ENCODE data around the gene ADPRM. TPM values are rescaled to one million over a fixed set of nuclear protein-coding genes. Genes with fewer than 3 reads are reported as not detected.

Gene ADPRM, protein sequence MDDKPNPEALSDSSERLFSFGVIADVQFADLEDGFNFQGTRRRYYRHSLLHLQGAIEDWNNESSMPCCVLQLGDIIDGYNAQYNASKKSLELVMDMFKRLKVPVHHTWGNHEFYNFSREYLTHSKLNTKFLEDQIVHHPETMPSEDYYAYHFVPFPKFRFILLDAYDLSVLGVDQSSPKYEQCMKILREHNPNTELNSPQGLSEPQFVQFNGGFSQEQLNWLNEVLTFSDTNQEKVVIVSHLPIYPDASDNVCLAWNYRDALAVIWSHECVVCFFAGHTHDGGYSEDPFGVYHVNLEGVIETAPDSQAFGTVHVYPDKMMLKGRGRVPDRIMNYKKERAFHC
- total RNA-seq (26.0 TPM), polyA plus RNA-seq (26.2 TPM)
- long read RNA-seq, donor 1: 0 reads
- long read RNA-seq, donor 2: 0 reads
- long read RNA-seq, donor 3, transcript ADPRM-202 (4 exons, 1,277 nt): major isoform, 7 of 23 reads
- long read RNA-seq, donor 3, transcript ADPRM-201 (4 exons, 1,209 nt): minor isoform, 6 of 23 reads
- long read RNA-seq, donor 3, partial matches to known transcripts: 6 of 23 reads
- long read RNA-seq, donor 3, other reads (novel, unspliced or antisense): 0 of 23 reads
- long read RNA-seq, donor 4, transcript ADPRM-201 (4 exons, 1,209 nt): major isoform, 5 of 9 reads
- long read RNA-seq, donor 4, partial matches to known transcripts: 0 of 9 reads
- long read RNA-seq, donor 4, other reads (novel, unspliced or antisense): 0 of 9 reads
- long read RNA-seq, donor 5, transcript ADPRM-202 (4 exons, 1,277 nt): major isoform, 6 of 12 reads
- long read RNA-seq, donor 5, transcript ADPRM-201 (4 exons, 1,209 nt): major isoform, 6 of 12 reads
- long read RNA-seq, donor 5, partial matches to known transcripts: 0 of 12 reads
- long read RNA-seq, donor 5, other reads (novel, unspliced or antisense): 0 of 12 reads
- long read RNA-seq, donor 6, partial matches to known transcripts: 0 of 6 reads
- long read RNA-seq, donor 6, other reads (novel, unspliced or antisense): 0 of 6 reads
- long read RNA-seq, donor 7, partial matches to known transcripts: 16 of 23 reads
- long read RNA-seq, donor 7, other reads (novel, unspliced or antisense): 0 of 23 reads
- long read RNA-seq, donor 8, partial matches to known transcripts: 0 of 1 reads
- long read RNA-seq, donor 8, other reads (novel, unspliced or antisense): 0 of 1 reads
- long read RNA-seq, donor 9, partial matches to known transcripts: 0 of 7 reads
- long read RNA-seq, donor 9, other reads (novel, unspliced or antisense): 0 of 7 reads
- long read RNA-seq, donor 10, partial matches to known transcripts: 0 of 5 reads
- long read RNA-seq, donor 10, other reads (novel, unspliced or antisense): 0 of 5 reads

DNA sequence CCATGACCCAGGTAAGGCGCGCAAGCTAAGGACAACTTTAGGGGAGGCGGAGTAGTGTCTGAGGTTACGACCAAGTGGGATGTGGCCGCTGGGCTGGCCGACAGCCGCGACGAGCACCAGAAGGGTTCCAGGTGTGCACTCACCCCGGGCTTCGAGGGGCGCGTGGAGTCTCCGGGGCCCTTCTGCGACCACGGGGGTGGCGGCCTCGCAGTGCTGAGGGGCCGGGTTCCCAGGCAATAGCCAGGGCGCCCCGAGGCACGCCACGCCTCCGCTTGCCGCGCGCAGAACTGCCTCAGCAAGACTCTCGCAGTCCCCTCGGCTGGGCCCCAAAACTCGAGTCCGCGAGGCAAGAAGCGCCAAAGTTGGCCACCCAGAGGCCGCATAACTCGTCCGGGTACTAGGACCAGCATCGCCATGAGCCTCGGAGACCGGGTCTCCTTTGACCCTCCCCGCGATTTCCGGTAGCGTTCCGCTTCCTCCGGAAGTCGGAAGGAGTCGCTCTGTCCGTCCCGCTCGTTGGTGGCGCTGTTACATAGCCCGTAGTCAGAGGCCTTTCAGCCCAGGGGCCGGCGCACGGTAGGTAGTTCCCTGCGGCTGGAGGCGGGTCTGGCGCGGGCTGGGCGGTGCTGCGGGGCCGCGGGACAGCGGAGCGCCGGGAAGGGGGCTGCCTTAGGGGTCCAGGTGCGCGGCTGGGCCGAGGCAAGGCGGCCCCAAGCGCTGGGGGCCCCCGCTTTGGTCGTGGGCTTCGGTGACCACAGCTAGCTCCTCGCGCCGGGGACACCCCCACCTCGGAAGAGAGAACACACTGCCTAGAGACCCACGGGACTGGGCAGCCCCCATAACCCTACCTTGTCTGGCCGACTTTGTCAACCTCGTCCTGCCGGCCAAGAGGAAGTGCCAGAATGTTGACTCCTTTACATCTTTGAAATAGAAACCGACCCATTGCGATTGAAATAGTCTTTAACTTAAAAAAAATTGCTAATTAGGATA, at the start of gene ADPRM, which contains the start of gene SCO1:
TSS of gene ADPRM (plus strand) at position 503 of the 990 bp plus-strand sequence. CDS start 7,333 bp downstream, outside the sequence.
TSS of gene SCO1 (minus strand) at position 442 of the 990 bp plus-strand sequence. CDS start at position 416, 26 bp downstream.
- peaks cover 8 to 18% of the 10 kb centered on the region in 2 donors for H3K4me1 ChIP-seq (ENCODE audit: control insufficient read depth in 2 of 2, insufficient read depth in 2 of 2, low read length in 2 of 2)
- peak; percentile 79 to 95 (median 86) for DNase-seq (ENCODE audit: low read depth in 6 of 9, low spot score in 9 of 9)
- peak within 1 kb of the TSS; percentile 88 to 96 for H3K4me3 ChIP-seq (ENCODE audit: low read length in 2 of 2)
- under 1% methylated on average over 84 of the region's 84 CpGs for WGBS
- no peaks in the 10 kb centered on the region for H3K27me3 ChIP-seq (ENCODE audit: control insufficient read depth in 2 of 2, insufficient read depth in 1 of 2, low read length in 1 of 2)
- peak within 1 kb of the TSS; percentile 82 to 94 for H3K27ac ChIP-seq (ENCODE audit: low read depth in 1 of 2, low read length in 1 of 2)
- H3K36me3 ChIP-seq (ENCODE audit: control insufficient read depth in 2 of 2, insufficient read depth in 2 of 2, low read length in 1 of 2): peaks cover 16 to 24% of the 10 kb centered on the region in 2 donors
- no peaks in the 10 kb centered on the region for H3K9me3 ChIP-seq (ENCODE audit: control insufficient read depth in 2 of 2, insufficient read depth in 1 of 2, low read length in 1 of 2)

DNA sequence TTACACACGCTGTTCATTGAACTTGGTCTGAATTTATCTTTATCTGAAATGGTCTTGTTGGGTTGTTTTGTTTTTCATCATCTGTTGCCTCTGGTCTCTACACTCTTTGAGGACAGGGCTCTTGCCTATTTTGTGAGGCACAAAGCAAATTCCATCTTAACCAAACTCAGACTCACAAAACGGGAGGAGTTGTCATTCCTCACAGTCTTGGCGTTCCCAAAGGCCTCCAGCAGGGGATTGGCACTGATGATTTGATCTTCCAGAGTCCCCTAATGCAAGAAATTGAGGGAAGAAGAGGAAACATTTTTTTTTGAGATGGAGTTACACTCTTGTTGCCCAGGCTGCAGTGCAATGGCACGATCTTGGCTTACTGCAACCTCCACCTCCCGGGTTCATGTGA, 49.0 kb upstream of the ADPRM start:
- Histone ChIP-seq H3K36me3 (ENCODE audit: control insufficient read depth in 2 of 2, insufficient read depth in 2 of 2, low read length in 1 of 2) (peaks cover 0 to 3% of the 10 kb centered on the region in 2 donors), H3K4me3 (ENCODE audit: low read length in 2 of 2) (no peak overlapping the region), H3K27me3 (ENCODE audit: control insufficient read depth in 2 of 2, insufficient read depth in 1 of 2, low read length in 1 of 2) (no peaks in the 10 kb centered on the region), H3K9me3 (ENCODE audit: control insufficient read depth in 2 of 2, insufficient read depth in 1 of 2, low read length in 1 of 2) (no peaks in the 10 kb centered on the region), H3K27ac (ENCODE audit: low read depth in 1 of 2, low read length in 1 of 2) (no peak overlapping the region), H3K4me1 (ENCODE audit: control insufficient read depth in 2 of 2, insufficient read depth in 2 of 2, low read length in 2 of 2) (no peaks in the 10 kb centered on the region)
- DNase-seq (ENCODE audit: low read depth in 6 of 9, low spot score in 9 of 9): no peak
- WGBS: 98% methylated on average over 5 of the region's 5 CpGs

DNA sequence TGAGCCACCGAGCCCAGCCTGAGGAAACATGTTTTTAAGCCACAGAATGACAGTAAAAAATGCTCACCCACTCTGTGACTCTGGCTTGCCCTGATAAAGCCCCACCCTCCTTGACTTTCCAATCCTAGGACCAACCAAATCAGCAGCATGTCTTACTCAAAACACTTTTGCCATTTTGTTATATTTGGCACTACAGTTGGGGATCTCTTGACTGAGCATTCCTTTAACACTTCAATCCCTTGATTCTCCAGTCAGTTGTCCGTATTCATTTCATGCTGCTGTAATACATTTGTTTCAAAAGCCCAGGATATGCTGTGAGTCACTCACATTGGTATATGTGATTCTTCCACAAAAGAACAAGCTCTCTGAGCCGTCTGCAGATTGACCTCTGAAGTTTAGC, 48.4 kb upstream of the ADPRM start:
- WGBS: 98% methylated on average over 3 of the region's 3 CpGs
- no peak for DNase-seq (ENCODE audit: low read depth in 6 of 9, low spot score in 9 of 9)
- Histone ChIP-seq H3K9me3 (ENCODE audit: control insufficient read depth in 2 of 2, insufficient read depth in 1 of 2, low read length in 1 of 2) (no peaks in the 10 kb centered on the region), H3K4me3 (ENCODE audit: low read length in 2 of 2) (no peak overlapping the region), H3K27ac (ENCODE audit: low read depth in 1 of 2, low read length in 1 of 2) (no peak overlapping the region), H3K4me1 (ENCODE audit: control insufficient read depth in 2 of 2, insufficient read depth in 2 of 2, low read length in 2 of 2) (no peaks in the 10 kb centered on the region), H3K27me3 (ENCODE audit: control insufficient read depth in 2 of 2, insufficient read depth in 1 of 2, low read length in 1 of 2) (no peaks in the 10 kb centered on the region), H3K36me3 (ENCODE audit: control insufficient read depth in 2 of 2, insufficient read depth in 2 of 2, low read length in 1 of 2) (peaks cover 0 to 3% of the 10 kb centered on the region in 2 donors)

GRCh38 chr17:10649602-10650001, 47.8 kb upstream of the ADPRM start:
- Histone ChIP-seq H3K27ac (ENCODE audit: low read depth in 1 of 2, low read length in 1 of 2) (no peak overlapping the region), H3K36me3 (ENCODE audit: control insufficient read depth in 2 of 2, insufficient read depth in 2 of 2, low read length in 1 of 2) (peaks cover 0 to 3% of the 10 kb centered on the region in 2 donors), H3K9me3 (ENCODE audit: control insufficient read depth in 2 of 2, insufficient read depth in 1 of 2, low read length in 1 of 2) (no peaks in the 10 kb centered on the region), H3K4me3 (ENCODE audit: low read length in 2 of 2) (no peak overlapping the region), H3K4me1 (ENCODE audit: control insufficient read depth in 2 of 2, insufficient read depth in 2 of 2, low read length in 2 of 2) (no peaks in the 10 kb centered on the region), H3K27me3 (ENCODE audit: control insufficient read depth in 2 of 2, insufficient read depth in 1 of 2, low read length in 1 of 2) (no peaks in the 10 kb centered on the region)
- WGBS: 97% methylated on average over 5 of the region's 5 CpGs
- DNase-seq (ENCODE audit: low read depth in 6 of 9, low spot score in 9 of 9): no peak

DNA sequence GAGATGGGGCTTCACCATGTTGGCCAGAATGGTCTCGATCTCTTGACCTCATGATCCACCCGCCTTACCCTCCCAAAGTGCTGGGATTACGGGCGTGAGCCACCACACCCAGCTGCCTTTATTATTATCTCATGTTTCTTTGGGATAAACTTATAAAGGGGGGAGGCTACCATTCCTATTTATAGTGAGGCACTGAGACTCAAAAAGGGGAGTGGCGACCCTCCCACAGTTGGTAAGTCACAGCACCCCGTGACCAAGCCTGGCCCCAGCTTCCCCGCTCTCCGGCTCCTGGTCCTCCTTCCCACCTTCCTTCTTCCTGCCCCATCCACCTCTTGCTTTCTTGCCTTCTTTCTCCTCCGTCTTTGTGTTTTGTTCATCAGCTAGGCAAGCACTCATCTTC, 45.5 kb upstream of the ADPRM start:
- WGBS: 84% methylated on average over 9 of the region's 9 CpGs
- no peaks in the 10 kb centered on the region for H3K9me3 ChIP-seq (ENCODE audit: control insufficient read depth in 2 of 2, insufficient read depth in 1 of 2, low read length in 1 of 2)

DNA sequence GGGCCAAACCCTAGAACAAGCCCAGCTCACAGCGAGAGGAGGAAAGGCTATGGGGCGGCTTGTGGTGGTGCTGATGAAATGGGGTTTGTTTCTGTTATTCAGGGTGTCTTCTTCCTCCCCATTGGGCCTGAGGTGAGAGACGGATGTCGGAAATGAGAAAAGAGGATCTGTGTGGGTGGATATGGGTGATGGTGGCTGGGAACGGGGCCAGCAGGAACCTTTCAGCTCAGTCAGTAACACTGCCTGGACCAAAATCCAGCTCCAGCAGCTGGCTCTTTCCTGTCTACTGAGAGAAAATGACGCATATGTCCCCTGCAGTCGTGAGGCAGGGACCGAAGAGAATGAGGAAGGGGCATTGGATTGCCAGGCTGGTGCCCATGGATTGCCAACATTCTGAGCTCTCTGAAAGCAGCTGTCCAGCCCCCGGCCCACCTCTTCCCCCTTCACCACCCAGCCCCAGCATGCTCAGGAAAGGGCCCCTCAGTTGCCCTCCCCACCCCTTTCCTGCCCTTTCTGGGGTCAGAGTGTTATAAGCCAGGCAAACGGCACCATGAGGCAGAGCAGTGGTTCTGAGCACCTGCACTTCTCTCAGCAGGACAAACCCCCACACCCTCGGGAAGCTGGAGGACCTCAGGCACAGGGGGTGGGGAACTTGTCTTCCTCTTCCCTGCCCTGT, 44.3 kb upstream of the ADPRM start:
- 27% methylated on average over 11 of the region's 11 CpGs for WGBS
- DNase-seq (ENCODE audit: low read depth in 6 of 9, low spot score in 9 of 9): no peak
- Histone ChIP-seq H3K36me3 (ENCODE audit: control insufficient read depth in 2 of 2, insufficient read depth in 2 of 2, low read length in 1 of 2) (no peaks in the 10 kb centered on the region), H3K9me3 (ENCODE audit: control insufficient read depth in 2 of 2, insufficient read depth in 1 of 2, low read length in 1 of 2) (no peaks in the 10 kb centered on the region), H3K27me3 (ENCODE audit: control insufficient read depth in 2 of 2, insufficient read depth in 1 of 2, low read length in 1 of 2) (no peaks in the 10 kb centered on the region), H3K4me3 (ENCODE audit: low read length in 2 of 2) (no peak overlapping the region), H3K4me1 (ENCODE audit: control insufficient read depth in 2 of 2, insufficient read depth in 2 of 2, low read length in 2 of 2) (no peaks in the 10 kb centered on the region), H3K27ac (ENCODE audit: low read depth in 1 of 2, low read length in 1 of 2) (no peak overlapping the region)

More for the DNA sequence above, 45.5 kb upstream of the ADPRM start:
- no peak overlapping the region for H3K4me3 ChIP-seq (ENCODE audit: low read length in 2 of 2)
- H3K27me3 ChIP-seq (ENCODE audit: control insufficient read depth in 2 of 2, insufficient read depth in 1 of 2, low read length in 1 of 2): no peaks in the 10 kb centered on the region
- no peak for DNase-seq (ENCODE audit: low read depth in 6 of 9, low spot score in 9 of 9)
- no peaks in the 10 kb centered on the region for H3K36me3 ChIP-seq (ENCODE audit: control insufficient read depth in 2 of 2, insufficient read depth in 2 of 2, low read length in 1 of 2)
- no peak overlapping the region for H3K27ac ChIP-seq (ENCODE audit: low read depth in 1 of 2, low read length in 1 of 2)
- H3K4me1 ChIP-seq (ENCODE audit: control insufficient read depth in 2 of 2, insufficient read depth in 2 of 2, low read length in 2 of 2): no peaks in the 10 kb centered on the region

- no peaks in the 10 kb centered on the region for H3K9me3 ChIP-seq (ENCODE audit: control insufficient read depth in 2 of 2, insufficient read depth in 1 of 2, low read length in 1 of 2)
- no peaks in the 10 kb centered on the region for H3K27me3 ChIP-seq (ENCODE audit: control insufficient read depth in 2 of 2, insufficient read depth in 1 of 2, low read length in 1 of 2)
- H3K36me3 ChIP-seq (ENCODE audit: control insufficient read depth in 2 of 2, insufficient read depth in 2 of 2, low read length in 1 of 2): no peaks in the 10 kb centered on the region
- no peak for DNase-seq (ENCODE audit: low read depth in 6 of 9, low spot score in 9 of 9)
- no peaks in the 10 kb centered on the region for H3K4me1 ChIP-seq (ENCODE audit: control insufficient read depth in 2 of 2, insufficient read depth in 2 of 2, low read length in 2 of 2)
- H3K4me3 ChIP-seq (ENCODE audit: low read length in 2 of 2): no peak overlapping the region
- 98% methylated on average over 5 of the region's 5 CpGs for WGBS
- no peak overlapping the region for H3K27ac ChIP-seq (ENCODE audit: low read depth in 1 of 2, low read length in 1 of 2)
These were observed 43.4 kb upstream of the ADPRM start for GRCh38 chr17:10653987-10654386.

Measured in thymus (tissue), 14 donors.